ENCODE measurements around the gene CDC42SE1.

The CDC42SE1 gene

GRCh38 chr1:151008244-151009205, 50.9 kb downstream of the CDC42SE1 start, which contains the start of gene PRUNE1:
Gene PRUNE1 (plus strand): TSS chr1:151008449. CDS start chr1:151008633, 184 bp downstream.
- DNase-seq (ENCODE audit: low read depth) = peak; percentile 92

GRCh38 chr1:151007853-151008243, 51.6 kb downstream of the CDC42SE1 start:
- DNase-seq (ENCODE audit: low read depth) = no peak

- DNase-seq (ENCODE audit: low read depth) = no peak
These were observed 52.9 kb downstream of the CDC42SE1 start, which contains the start of gene MINDY1 for GRCh38 chr1:151006327-151007052. Gene MINDY1 (minus strand): TSS chr1:151006902. CDS start chr1:151002617, 4,285 bp downstream.

GRCh38 chr1:151005729-151006319, 53.6 kb downstream of the CDC42SE1 start:
- DNase-seq (ENCODE audit: low read depth) = no peak

GRCh38 chr1:151003180-151003579, 56.2 kb downstream of the CDC42SE1 start:
- no peak for DNase-seq (ENCODE audit: low read depth)

- DNase-seq (ENCODE audit: low read depth) = no peak
These were observed 56.8 kb downstream of the CDC42SE1 start for GRCh38 chr1:151002611-151003010.

- DNase-seq (ENCODE audit: low read depth) = no peak
These were observed 57.4 kb downstream of the CDC42SE1 start for GRCh38 chr1:151002051-151002450.

GRCh38 chr1:151001602-151002001, 57.8 kb downstream of the CDC42SE1 start:
- DNase-seq (ENCODE audit: low read depth) = no peak
